ENCODE measurements around the gene KRTAP5-2.

The KRTAP5-2 gene

DNA sequence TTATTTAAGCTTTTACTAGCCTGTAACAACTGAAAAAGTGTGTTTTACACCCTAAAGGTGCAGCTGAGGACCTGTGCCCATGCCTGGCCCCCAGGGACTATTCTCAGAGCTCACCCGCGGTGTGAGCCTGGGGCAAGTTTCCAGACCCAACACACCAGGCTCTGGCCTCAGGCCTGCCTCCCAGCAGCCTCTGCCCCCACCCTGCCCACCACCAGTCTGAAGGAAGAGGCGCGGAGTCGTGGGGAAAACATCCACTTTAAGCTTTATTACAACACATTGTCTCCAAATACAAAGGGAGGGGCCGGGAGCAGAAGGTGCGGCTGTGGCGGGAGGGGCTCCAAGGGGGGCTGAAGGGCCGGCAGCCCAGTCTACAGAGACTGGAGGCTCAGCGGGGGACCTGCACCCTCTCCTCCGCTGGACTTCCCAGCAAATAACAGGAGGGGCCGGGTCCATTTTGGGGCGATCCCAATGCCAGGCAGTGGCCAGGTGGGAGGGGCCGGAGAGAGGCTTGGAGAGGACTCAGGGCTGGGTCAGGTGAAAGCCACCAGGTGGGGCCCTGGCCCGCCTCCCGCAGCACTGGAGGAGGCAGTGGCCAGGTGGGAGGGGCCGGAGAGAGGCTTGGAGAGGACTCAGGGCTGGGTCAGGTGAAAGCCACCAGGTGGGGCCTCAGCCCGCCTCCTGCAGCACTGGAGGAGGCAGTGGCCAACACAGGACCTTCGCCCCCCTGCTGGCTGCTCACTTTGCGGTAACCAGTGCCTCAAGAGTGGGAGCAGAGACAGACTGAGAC lies 44.1 kb downstream of the KRTAP5-2 start:
- FAIRE-seq: no peak

DNA sequence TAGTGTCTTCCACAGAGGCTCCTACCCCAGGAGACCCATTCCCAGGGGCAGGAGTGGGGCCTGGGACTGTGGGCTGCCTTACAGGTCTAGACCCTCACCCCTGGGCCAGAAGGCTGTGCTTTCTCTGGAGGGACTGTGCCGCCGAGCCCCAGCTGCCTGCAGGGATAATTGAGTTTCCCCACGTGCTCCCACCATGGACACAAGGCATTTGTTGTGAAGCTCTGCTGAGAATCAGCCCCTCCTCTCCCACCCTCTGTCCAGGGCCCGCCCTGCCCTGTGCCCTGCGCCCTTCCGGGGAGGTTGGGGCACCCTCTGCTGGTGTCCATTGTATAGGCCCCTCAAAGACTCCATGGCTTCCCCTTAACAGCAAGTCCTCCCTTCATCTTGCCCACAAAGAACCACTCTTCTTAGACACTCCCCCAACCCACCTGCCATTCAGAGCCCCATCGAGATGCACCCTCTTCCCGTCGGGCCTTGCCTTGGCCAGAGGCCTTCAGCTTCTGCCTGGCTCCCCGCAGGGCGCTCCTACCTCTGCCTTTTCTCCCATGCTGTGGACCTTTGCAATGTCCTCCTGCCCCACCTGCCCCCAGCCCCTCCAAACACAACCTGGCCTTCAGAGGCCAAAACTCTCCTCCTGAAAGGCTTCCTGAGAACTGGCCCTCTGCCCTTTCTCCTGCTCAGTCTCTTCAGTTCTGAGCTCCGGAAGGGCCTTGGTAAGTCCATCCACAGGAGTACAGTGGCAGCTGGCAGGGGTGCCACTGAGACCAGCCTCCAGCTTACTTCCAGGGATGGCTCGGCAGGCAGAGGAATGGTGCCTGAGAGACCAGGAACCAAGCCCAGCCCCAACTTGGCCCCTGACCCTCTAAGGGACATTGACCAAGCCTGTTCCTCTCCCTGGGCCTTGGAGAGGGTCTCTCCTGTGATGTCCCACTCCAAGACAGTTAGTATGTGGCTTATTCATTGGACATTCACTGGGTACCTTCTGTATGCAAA lies 48.5 kb downstream of the KRTAP5-2 start:
- no peak for FAIRE-seq

DNA sequence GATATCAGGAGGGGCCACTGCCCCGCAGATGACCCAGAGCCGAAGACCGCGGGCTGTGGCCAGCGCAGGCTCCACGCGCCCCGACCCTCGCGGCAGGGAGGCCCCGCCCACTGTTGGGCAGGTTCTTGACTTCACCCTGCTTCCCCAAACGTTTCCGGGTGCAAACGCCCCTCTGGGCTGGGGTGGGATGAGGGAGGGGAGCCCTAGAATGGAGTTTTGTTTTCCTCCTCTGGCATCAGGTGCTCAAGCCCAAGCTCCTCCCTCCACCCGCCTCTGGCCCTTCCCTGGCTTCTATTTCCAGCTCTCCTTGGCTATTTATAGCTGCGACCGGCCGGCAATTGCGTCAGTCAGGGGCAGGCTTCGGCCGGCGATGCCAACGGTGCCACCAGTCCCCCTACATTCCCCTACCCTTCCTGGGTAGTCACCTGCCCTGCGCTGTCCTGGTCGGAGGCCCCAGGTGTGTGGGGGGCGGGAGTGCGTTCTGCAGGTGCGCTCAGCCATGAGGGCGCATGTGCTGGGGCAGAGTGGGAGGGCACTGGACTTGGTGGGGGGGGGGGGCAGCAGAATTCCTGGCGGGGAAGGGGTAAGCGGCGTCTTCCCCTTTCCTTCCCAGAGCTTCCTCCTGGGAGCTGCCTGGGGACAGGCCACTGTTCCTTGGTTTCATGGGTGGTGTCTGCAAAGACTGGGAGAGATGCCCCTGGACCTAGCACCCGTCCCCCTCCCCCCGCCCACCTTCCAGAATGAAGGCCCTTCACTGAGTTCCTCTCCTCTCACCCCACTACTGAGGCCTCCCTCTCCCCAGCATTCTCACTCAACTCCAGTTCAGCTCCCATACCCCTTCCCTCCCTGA lies 49.6 kb downstream of the KRTAP5-2 start:
- FAIRE-seq: no peak

DNA sequence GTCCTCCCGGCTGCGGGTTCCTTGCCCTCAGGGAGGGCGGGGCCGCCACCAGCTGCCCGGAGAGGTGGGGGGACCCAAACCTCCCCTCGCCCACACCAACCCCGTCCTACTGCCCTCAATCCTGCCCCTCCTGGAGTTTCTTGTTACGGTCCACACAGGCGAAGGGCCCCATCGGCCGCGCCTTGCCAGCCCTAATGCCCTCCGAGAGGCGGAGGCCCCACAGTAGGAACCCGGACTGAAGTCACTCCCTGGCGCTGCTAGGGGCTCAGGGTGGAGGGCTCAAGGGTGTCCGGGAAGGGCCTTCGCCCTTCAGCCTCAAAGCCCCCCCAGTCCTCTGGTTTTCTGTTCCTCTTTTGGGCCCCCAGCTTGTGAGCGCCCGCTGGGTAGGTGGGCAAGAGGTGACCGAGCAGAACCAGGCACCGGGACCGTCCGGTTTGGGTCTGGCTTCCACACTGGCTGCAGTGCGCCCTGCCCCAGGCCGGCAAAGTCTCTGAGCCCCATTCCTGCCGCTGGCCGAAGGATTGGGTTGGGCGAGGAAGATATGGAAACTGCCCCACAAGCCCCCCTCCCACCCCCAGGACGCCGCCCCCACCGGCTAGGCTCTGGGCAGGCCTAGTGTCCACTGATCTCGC lies 50.5 kb downstream of the KRTAP5-2 start:
- no peak for FAIRE-seq

All from G401.6 (cell line).